SJSA1 (cell line): Measurements from ENCODE around the gene TMC7. TPM values are rescaled to one million over a fixed set of nuclear protein-coding genes. Genes with fewer than 3 reads are reported as not detected.
A peak's percentile ranks its signal among the peaks of the same experiment; 100 is the strongest.
"Not testable (repeated sequence)": the region's sequence is repeated elsewhere in the genome, so short reads cannot be mapped to it uniquely, and the experiment has no call there.

Experiments
- DNase-seq, 2 experiments: peaks; one replicate each; pipeline ENCODE4 v3.0.0-alpha.2; 2015 to 2020; ENCODE audit warnings: low spot score in 2 of 2, low read depth in 1 of 2
- H3K27ac ChIP-seq: fragments of 250-450 bp; sonication (Bioruptor Pico); 2 replicates; pipeline ENCODE4 v1.5.1; 2020; ENCODE audit warnings: mild to moderate bottlenecking, moderate library complexity
- H3K27me3 ChIP-seq: fragments of 250-450 bp; sonication (Bioruptor Pico); replicated peaks from 2 replicates; pipeline ENCODE4 v1.5.1; 2020; ENCODE audit warnings: mild to moderate bottlenecking, moderate library complexity
- H3K36me3 ChIP-seq: fragments of 250-450 bp; sonication (Bioruptor Pico); 2 replicates; pipeline ENCODE4 v1.5.1; 2020; ENCODE audit warnings: mild to moderate bottlenecking
- H3K4me1 ChIP-seq: fragments of 250-450 bp; sonication (Bioruptor Pico); replicated peaks from 2 replicates; pipeline ENCODE4 v1.6.1; 2021; ENCODE audit warnings: mild to moderate bottlenecking
- H3K4me3 ChIP-seq: fragments of 250-450 bp; sonication (Bioruptor Pico); 2 replicates; pipeline ENCODE4 v1.5.1; 2020; ENCODE audit warnings: mild to moderate bottlenecking
- H3K9me3 ChIP-seq: fragments of 250-450 bp; sonication (Bioruptor Pico); replicated peaks from 2 replicates; pipeline ENCODE4 v1.5.1; 2020; ENCODE audit warnings: mild to moderate bottlenecking
- total RNA-seq: library from RNA; depleted of rRNA; stranded (reverse); fragments of >200 nt; shearing (Covaris generic); gene quantifications from 2 replicates; pipeline ENCODE4 v1.2.3, GENCODE V29; 2014

TMC7 gene
- total RNA-seq, 1 experiment from 2014 or later, result 0.84 TPM

DNA sequence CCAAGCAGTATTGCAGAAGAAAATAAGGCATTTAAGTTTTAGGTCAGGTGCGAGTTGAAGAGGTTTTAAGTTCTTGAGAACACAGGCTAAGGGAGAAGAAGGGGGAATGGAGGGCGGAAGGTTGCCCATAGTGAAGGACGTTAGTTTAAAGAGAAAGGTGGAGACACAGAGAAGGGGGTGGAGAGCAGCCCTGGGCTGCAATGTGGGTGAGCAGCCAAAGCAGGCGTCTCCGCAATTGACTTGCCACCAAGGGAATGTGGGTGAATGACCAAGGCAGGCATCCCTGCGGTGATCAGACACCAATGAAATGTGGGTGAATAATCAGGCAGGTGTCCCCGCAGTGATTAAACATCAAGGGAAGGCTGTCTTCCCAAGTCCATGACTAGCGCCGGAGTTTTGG is 12.8 kb downstream of the TMC7 start:
- not testable (repeated sequence) for H3K27me3 ChIP-seq, H3K4me3 ChIP-seq, H3K9me3 ChIP-seq, DNase-seq, H3K36me3 ChIP-seq, H3K27ac ChIP-seq
- peaks cover 14% of the 10 kb centered on the region for H3K4me1 ChIP-seq

DNA sequence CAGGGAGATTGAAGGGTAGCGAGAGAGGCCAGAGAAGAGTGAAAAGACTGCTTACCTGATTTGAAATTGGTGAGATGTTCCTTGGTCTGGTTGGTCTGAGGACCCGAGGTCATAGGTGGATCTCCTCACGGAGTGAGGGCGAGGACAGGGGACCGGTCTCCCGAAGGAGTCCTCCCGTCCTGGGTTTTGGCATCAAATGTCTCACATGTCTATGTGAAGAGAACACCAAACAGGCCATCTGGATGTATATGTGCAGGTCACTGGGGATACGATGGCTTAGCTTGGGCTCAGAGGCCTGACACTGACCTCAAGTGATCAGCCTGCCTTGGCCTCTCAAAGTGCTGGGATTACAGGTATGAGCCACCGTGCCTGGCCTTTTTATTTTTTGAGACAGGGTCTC is 13.3 kb downstream of the TMC7 start:
- not testable (repeated sequence) for H3K27ac ChIP-seq, H3K36me3 ChIP-seq, H3K4me3 ChIP-seq, H3K27me3 ChIP-seq, H3K9me3 ChIP-seq, DNase-seq
- H3K4me1 ChIP-seq, result peaks cover 14% of the 10 kb centered on the region

- no peak for DNase-seq
- Histone ChIP-seq H3K9me3 (no peaks in the 10 kb centered on the region), H3K27ac (peak overlapping the region; percentile 31), H3K4me3 (no peak overlapping the region), H3K4me1 (peaks cover 14% of the 10 kb centered on the region), H3K36me3 (no peaks in the 10 kb centered on the region), H3K27me3 (no peaks in the 10 kb centered on the region)
These were observed 15.3 kb downstream of the TMC7 start for GRCh38 chr16:18999045-18999393.

DNA sequence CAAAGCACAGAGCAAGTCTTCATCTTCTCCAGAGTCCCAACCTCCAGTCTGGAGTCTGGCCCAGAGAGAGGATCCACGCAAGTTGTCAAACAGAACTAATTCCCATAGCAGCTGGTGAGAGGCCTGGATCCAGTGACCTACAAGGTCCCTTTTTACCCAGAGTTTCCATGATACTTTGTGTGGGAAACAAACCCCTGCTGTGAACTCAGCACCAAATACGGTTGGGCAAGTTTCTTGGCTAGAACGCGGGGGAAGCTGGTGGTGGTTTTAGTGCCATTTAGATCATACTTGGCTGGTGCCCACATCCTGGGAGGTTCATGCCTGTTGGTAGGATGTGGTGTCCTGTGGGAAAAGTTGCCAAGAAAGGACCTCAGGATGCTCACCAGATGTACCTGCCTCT is 18.1 kb downstream of the TMC7 start:
- no peak for DNase-seq
- Histone ChIP-seq H3K4me1 (peaks cover 21% of the 10 kb centered on the region), H3K9me3 (no peaks in the 10 kb centered on the region), H3K27me3 (no peaks in the 10 kb centered on the region), H3K27ac (no peak overlapping the region), H3K36me3 (no peaks in the 10 kb centered on the region), H3K4me3 (no peak overlapping the region)

DNA sequence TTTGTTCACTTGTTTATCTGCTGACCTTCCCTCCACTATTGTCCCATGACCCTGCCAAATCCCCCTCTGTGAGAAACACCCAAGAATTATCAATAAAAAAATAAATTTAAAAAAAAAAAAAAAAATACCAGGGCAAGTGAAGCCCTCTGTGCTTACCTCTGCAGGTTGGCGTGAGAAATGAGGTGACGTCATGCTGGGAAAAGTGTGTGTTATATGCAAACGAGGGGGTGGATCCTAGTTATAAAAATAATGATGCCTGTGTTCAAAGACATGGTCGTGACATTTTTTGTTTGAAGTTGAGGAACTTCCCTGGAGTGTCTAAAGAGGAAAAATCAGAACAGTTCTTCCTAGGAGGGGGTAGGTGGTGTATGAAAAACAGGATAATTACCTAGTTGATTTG is 20.2 kb downstream of the TMC7 start:
- H3K4me1 ChIP-seq, result peaks cover 12% of the 10 kb centered on the region
- no peaks in the 10 kb centered on the region for H3K27me3 ChIP-seq
- no peaks in the 10 kb centered on the region for H3K9me3 ChIP-seq
- H3K4me3 ChIP-seq, result no peak overlapping the region
- no peak overlapping the region for H3K27ac ChIP-seq
- no peak for DNase-seq
- no peaks in the 10 kb centered on the region for H3K36me3 ChIP-seq

- Histone ChIP-seq H3K36me3 (no peaks in the 10 kb centered on the region), H3K27me3 (no peaks in the 10 kb centered on the region), H3K9me3 (no peaks in the 10 kb centered on the region), H3K27ac (no peak overlapping the region), H3K4me3 (no peak overlapping the region), H3K4me1 (peaks cover 7% of the 10 kb centered on the region)
- peak; percentile 11 to 54 for DNase-seq
These were observed 22.1 kb downstream of the TMC7 start for GRCh38 chr16:19005561-19006445.

DNA sequence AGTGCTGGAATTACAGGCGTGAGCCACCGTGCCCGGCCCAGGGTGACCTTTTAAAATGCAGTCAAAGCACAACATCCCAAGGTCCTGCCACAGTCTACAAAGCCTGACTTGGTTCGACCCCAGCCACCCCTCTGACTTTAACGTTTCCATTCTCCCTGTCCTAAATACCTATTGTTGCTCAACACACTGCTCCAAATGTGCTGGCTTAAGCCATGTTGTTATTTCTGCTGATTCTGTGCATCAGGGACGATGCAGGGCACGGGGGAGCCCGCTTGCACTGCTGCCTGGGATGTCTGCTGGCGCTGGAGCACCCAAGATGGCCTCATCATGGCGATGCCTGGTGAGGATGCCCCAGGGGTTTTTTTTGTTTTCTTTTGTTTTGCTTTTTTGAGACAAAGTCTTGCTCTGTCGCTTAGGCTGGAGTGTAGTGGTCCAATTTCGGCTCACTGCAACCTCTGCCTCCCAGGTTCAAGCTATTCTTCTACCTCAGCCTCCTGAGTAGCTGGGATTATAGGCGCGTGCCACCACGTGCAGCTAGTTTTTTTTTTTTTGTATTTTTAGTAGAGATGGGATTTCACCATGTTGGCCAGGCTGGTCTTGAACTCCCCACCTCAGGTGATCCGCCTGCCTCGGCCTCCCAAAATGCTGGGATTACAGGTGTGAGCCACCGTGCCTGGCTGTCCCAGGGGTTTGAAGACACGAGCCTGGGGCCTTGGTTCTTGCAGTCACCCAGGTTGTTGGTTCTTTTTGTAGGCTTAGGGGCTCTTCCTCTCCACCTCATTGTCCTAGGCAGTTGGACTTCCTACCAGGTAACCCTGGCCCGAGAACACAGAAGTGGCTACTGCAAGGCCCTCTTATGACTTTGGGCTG is 22.9 kb downstream of the TMC7 start:
- no peak overlapping the region for H3K4me3 ChIP-seq
- no peak for DNase-seq
- no peaks in the 10 kb centered on the region for H3K36me3 ChIP-seq
- H3K27me3 ChIP-seq, result no peaks in the 10 kb centered on the region
- H3K9me3 ChIP-seq, result no peaks in the 10 kb centered on the region
- H3K4me1 ChIP-seq, result peaks cover 7% of the 10 kb centered on the region
- no peak overlapping the region for H3K27ac ChIP-seq

DNA sequence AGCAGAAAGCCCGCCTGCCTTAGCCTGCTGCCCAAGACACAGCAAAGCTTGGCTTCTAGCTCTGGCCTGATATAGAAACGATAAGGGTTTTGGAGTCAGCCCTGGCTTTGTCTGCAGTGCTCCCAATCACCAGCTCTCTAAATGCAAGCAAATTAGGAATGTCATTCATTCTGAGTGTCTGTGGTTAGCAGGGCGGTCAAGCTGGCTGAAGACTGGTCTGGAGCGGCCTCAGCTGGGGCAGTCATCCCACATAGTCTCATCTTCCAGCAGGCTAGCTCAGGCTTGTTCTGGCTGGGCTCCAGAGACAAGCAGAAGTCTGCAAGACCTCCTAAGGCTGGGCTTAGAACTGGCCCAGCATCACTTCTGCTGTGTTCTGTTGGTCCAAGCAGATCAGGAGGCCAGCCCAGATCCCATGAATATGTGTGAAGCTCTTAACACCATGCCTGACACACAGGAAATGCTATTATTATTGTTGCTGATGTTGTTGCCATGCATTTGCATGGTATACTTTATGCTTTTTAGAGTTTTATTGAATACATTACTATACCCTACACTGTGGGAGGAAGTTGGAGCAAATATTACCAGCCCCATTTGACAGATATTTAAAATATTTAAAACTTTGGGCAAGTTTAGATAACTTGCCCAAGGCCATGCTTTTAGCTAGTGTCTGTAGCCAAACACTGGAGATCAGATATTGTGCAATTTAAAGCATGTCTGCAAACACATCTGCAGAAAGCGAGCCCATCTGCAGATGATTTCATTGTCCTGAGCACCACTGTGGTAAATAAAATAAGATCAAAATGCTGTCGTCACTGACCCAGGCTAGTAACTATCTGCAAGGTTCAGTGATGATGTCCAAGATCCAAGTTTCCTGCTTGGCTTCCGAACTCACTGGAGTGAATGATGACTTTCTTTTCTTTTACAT is 24.8 kb downstream of the TMC7 start:
- H3K36me3 ChIP-seq, result no peaks in the 10 kb centered on the region
- H3K27me3 ChIP-seq, result no peaks in the 10 kb centered on the region
- H3K4me3 ChIP-seq, result no peak overlapping the region
- DNase-seq, result peak in 1 of 2 experiments; percentile 18
- H3K4me1 ChIP-seq, result peaks cover 7% of the 10 kb centered on the region
- no peaks in the 10 kb centered on the region for H3K9me3 ChIP-seq
- H3K27ac ChIP-seq, result no peak overlapping the region

- no peak for DNase-seq
- Histone ChIP-seq H3K9me3 (no peaks in the 10 kb centered on the region), H3K36me3 (no peaks in the 10 kb centered on the region), H3K27me3 (no peaks in the 10 kb centered on the region), H3K27ac (no peak overlapping the region), H3K4me3 (no peak overlapping the region), H3K4me1 (no peaks in the 10 kb centered on the region)
These were observed 27.5 kb downstream of the TMC7 start for GRCh38 chr16:19011169-19011731.

DNA sequence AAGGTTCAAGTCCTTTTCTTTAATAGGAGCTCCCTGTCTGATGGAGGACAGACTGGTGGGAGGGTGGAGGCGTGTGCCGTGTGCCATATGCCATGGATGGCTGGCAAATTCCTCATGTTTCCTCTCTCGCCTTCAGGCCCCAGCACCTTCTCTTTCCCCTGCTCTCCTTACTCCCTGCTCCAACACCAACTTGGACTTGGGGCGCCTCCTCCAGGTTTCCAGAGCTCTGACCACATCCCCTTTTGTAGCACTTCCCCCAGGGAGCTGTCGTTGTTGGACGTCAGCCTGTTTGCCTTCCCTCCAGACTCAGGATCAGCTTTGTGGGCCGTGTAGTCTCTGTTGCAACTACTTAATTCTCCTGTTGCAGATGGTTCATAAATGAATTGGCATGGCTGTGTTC is 30.7 kb downstream of the TMC7 start:
- H3K27me3 ChIP-seq, result no peaks in the 10 kb centered on the region
- H3K4me3 ChIP-seq, result no peak overlapping the region
- no peak overlapping the region for H3K27ac ChIP-seq
- no peaks in the 10 kb centered on the region for H3K4me1 ChIP-seq
- DNase-seq, result no peak
- H3K9me3 ChIP-seq, result no peaks in the 10 kb centered on the region
- H3K36me3 ChIP-seq, result no peaks in the 10 kb centered on the region

DNA sequence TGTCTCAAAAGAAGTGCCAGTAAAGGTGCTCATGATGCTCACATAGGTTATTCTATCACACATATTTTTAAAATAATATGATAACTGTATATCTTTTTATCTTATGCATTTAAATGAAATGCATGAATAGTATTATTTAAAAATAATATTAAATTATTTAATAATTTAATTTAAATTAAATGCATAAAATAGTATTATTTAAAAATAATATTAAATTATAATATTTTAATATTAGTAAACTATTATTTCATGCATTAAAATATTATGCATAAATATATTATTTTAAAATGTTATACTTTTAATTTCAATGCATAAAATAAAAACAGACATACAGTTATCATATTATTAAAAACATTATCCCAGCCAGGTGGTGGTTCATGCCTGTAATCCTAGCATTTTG is 33.4 kb downstream of the TMC7 start:
- no peaks in the 10 kb centered on the region for H3K27me3 ChIP-seq
- no peaks in the 10 kb centered on the region for H3K36me3 ChIP-seq
- H3K4me3 ChIP-seq, result no peak overlapping the region
- no peak overlapping the region for H3K27ac ChIP-seq
- no peak for DNase-seq
- H3K4me1 ChIP-seq, result no peaks in the 10 kb centered on the region
- H3K9me3 ChIP-seq, result no peaks in the 10 kb centered on the region

DNA sequence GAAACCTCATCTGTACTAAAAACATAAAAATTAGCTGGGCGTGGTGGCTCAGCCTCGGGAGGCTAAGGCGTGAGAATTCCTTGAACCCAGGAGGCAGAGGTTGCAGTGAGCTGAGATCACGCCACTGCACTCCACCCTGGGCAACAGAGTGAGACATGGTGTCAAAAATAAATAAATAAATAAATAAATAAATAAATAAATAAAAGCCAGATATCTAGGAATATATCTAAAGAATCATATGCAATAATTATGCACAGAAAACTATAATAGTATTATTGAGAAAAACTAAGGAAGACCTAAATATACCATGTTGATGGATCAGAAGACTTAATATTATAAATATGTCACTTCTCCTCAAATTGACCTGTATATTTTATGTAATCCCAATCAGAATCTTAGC is 37.0 kb downstream of the TMC7 start:
- H3K9me3 ChIP-seq, result no peaks in the 10 kb centered on the region
- H3K4me1 ChIP-seq, result no peaks in the 10 kb centered on the region
- H3K27ac ChIP-seq, result no peak overlapping the region
- no peaks in the 10 kb centered on the region for H3K36me3 ChIP-seq
- no peak overlapping the region for H3K4me3 ChIP-seq
- DNase-seq, result no peak
- no peaks in the 10 kb centered on the region for H3K27me3 ChIP-seq

GRCh38 chr16:19021747-19022146 is 38.0 kb downstream of the TMC7 start:
- no peaks in the 10 kb centered on the region for H3K36me3 ChIP-seq
- H3K4me3 ChIP-seq, result no peak overlapping the region
- no peak overlapping the region for H3K27ac ChIP-seq
- H3K4me1 ChIP-seq, result no peaks in the 10 kb centered on the region
- H3K27me3 ChIP-seq, result no peaks in the 10 kb centered on the region
- H3K9me3 ChIP-seq, result no peaks in the 10 kb centered on the region
- DNase-seq, result no peak
